NCI-H2107 (cell line): ENCODE measurements around the gene RUNX2.
"Not testable (repeated sequence)": the region's sequence is repeated elsewhere in the genome, so short reads cannot be mapped to it uniquely, and the experiment has no call there.

Experiments
- DNase-seq: peaks from one replicate; lab custom pipeline; 2025; lab: John Stamatoyannopoulos, UW

The RUNX2 gene

GRCh38 chr6:45327956-45328522 is at the start of gene RUNX2:
RUNX2 (plus strand) TSS chr6:45328330; CDS start chr6:45328727, 397 bp downstream.
- no peak for DNase-seq

DNA sequence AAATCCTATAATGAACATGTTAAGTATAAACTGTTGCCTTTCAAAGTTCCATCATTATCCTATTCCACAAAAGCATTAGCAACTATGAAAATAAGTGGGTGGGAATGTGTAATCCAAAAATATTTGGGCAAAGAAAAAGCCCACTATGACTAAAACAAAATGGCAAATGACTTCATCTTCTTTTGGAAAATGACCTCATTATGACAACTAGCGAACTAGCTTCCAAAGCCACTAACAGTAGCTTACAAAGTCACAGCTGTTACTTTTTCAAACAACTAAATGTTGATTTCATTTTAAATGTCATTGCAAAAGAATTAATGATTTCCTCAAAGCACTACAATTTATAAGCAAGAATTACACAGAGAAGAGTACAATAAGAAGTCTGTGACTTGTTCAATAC is 49.8 kb upstream of the RUNX2 start:
- DNase-seq, result no peak

DNA sequence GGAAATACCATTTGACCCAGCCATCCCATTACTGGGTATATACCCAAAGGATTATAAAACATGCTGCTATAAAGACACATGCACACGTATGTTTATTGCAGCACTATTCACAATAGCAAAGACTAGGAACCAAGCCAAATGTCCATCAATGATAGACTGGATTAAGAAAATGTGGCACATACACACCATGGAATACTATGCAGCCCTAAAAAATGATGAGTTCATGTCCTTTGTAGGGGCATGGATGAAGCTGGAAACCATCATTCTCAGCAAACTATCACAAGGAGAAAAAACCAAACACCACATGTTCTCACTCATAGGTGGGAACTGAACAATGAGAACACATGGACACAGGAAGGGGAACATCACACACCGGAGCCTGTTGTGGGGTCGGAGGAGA is 41.4 kb upstream of the RUNX2 start:
- not testable (repeated sequence) for DNase-seq

DNA sequence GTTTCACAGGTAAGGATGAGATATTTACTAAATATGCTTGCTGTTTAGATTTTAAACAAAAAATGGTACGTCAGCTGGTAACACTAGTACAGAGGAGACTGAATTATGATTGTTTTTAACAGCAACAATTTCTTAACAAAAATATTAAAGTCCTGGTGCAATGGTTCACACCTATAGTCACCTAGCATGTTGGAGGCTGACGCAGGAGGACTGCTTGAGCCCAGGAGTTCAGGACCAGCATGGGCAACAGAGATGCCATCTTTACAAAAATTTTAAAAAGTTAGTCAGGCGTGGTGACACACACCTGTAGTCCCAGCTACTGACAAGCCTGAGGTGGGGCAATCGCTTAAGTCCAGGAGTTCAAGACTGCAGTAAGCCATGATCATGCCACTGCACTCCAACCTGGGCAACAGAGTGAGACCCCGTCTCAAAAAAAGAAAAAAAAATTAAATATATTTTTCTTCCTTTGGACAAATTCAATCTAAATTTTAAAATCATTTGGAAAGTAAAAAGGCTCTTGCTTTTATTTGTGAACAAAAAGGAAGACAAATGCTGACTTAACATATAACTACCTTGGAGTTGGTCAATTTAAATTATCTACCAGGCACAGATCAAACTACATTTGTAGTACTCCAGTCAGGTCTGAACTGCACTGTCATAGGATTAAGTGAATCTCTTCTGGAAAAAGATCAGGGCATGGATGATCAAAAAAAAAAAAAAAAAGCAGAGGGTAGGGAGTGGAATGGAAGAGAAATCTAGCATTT is 38.2 kb upstream of the RUNX2 start:
- DNase-seq, result no peak

- no peak for DNase-seq
These were observed 34.8 kb upstream of the RUNX2 start for GRCh38 chr6:45293306-45293705.

DNA sequence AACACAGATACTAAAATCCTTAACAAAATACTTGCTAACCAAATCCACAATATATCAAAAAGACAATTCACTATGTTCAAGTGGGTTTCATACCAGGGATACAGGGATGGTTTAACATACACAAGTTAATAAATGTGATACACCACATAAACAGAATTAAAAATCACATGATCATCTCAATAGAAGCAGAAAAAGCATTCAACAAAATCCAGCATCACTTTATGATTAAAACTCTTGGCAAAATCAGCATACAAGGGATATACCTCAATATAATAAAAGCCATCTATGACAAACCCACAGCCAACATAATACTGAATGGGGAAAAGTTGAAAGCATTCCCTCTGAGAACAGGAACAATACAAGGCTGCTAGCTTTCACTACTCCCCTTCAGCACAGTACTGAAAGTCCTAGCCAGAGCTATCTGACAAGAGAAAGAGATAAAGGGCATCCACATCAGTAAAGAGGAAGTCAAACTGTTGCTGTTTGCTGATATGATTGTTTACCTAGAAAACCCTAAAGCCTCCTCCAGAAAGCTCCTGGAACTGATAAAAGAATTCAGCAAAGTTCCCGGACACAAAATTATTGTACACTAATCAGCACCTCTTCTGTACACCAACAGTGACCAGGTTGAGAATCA is 33.9 kb upstream of the RUNX2 start:
- not testable (repeated sequence) for DNase-seq

- no peak for DNase-seq
These were observed 30.8 kb upstream of the RUNX2 start for GRCh38 chr6:45297320-45297719.

DNA sequence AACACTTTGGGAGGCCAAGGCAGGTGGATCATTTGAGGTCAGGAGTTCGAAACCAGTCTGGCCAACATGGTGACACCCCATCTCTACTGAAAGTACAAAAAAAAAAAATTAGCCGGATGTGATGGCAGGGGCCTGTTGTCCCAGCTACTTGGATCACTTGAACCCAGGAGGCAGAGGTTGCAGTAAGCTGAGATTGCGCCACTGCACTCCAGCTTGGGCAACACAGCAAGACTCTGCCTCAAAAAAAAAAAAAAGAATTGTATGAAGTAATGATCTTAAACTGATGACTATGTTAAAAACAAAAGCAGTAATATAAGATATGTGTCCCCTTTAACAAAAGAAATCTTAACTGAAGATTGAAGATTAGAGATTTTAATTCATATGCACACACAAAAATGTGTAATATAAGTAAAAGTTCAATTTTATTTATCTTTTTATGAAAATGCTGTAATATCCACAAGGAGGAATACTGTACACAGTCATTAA is 29.0 kb upstream of the RUNX2 start:
- DNase-seq, result no peak

DNA sequence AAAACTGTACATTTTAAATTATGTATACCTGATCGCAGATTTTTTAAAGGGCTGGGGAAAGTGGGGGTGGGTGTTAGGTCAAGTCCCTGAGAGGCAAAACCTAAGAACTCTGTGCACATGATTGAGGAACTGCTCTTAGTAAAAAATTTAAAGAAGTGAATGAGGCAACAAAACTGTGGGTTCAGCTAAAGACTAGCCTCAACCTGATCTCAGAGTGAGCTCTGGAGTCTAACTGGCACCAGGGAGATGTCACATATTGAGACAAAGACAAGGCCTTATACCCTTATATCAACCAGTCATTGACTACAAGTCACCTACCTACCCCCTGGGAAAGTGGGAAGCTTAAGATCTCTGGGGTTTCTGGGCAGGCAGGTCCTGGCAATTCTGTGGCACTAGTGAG is 27.4 kb upstream of the RUNX2 start:
- no peak for DNase-seq

DNA sequence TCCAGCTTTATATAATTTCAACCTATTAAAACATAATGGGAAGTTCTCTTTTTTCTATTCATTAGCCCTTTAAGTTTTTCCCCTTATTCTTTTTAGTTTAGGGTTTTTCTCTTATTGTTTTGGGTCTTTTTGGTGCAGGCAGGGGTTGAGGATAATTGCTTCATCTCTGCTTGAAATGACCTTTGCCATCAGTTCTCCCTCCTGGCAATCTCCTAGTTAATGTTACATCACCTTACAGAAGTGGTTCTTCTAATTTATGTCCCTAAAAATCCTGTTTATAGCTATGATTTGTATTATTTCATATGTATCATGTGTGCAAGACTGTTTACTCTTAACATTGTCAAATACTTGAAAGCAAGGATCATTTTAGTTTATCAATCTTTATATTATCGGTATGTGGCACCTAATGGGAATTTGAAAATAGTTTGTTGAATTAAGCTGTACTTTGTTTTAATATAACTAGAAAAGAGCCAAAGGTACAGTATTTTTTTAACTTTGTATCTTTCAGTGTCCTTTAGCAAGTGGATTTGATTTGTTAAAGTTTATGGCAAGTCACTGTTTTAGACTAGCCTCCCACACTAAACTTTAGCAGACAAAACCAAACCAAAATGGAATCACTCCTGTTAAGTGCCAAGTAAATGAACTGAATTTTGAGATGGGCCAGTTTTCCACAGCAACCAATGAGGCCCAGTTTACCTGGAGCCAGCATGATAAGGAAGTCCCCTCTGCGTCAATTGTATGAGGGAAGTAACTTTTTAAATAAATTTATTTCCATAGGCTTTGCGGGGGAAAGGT is 26.6 kb upstream of the RUNX2 start:
- no peak for DNase-seq

DNA sequence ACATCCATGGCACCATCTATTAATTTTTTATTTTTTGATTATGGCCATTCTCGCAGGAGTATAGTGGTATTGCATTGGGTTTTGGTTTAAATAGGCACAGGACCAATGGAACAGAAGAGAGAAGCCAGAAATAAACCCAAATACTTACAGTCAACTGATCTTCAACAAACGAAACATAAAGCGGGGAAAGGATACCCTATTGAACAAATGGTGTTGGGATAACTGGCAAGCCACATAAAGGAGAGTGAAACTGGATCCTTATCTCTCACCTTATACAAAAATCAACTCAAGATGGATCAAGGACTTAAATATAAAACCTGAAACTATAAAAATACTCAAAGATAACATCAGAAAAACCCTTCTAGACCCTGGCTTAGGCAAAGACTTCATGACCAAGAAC is 25.3 kb upstream of the RUNX2 start:
- no peak for DNase-seq

GRCh38 chr6:45305546-45305945 is 22.6 kb upstream of the RUNX2 start:
- DNase-seq, result no peak

DNA sequence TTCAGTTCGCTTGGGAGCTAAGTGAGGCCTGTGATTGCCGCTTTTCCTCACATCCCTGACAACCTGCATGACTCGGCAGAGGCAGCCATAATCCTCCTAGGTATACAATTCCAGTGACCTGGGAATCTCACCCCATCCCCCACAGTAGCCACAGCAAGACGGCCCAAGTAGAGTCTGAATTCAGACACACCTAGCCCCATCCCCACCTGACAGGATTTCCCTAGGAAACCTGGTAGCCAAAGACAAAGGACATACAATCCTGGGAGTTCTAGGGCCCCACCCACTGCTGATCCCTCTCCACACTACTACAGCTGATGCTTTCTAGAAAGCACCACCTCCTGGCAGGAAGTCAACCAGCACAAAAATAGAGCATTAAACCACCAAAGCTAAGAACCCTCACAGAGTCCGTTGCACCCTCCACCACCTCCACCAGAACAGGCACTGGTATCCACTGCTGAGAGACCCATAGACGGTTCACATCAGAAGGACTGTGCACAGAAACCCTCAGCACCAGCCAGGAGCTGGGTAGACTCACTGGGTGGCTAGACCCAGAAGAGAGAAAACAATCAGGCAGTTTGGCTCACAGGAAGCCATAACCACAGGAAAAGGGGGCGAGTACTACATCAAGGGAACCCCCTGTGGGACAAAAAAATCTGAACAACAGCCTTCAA is 17.9 kb upstream of the RUNX2 start:
- DNase-seq, result no peak

GRCh38 chr6:45314146-45314545 is 14.0 kb upstream of the RUNX2 start:
- DNase-seq, result no peak

GRCh38 chr6:45320349-45320748 is 7.8 kb upstream of the RUNX2 start:
- no peak for DNase-seq

- DNase-seq, result no peak
These were observed 4.4 kb upstream of the RUNX2 start for GRCh38 chr6:45323656-45324224.

GRCh38 chr6:45326698-45327417 is 1.3 kb upstream of the RUNX2 start:
- DNase-seq, result no peak

- no peak for DNase-seq
These were observed 393 bp downstream of the RUNX2 start for GRCh38 chr6:45328523-45328922.

DNA sequence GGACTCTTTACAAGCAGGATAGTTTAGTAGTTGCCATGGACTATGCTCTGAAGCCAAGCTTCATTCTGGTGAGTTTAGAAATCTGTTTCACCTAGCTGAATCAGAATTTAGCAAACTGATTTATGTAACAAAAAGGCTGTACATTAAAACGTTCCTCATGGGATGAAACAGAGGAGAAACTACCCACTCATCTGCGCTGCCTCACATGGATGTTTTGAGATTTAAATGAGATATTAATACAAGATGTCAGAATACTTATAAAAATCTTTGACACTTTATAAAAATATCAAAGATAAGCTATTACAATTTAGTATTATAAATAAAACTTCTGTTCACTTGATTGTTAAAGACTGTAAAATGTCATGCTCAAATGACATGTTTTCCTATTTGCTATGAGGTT is 16.8 kb downstream of the RUNX2 start:
- no peak for DNase-seq

DNA sequence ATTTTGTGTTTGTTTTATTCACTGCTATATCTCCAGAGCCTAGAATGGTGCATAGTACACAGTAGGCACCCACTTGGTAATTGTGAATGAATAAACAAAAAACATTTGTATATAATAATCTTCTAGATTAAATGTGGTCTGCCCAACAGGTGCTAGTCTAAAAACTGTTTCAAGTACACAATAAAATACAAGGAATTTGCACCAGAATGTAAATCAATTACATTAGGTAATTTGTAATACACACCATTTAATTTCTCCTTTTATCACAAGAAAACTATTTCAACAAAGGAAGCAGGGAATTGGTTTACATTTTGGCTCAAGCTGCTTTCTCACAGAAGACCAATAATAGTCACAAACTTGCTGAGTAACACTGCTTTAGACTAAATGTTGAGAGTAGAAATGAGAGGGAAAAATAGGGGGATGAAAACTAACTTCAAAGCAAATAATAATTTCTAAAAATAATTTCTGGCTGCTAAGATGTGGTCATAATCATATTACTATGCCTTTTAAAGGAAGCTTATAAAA is 22.1 kb downstream of the RUNX2 start:
- DNase-seq, result no peak

GRCh38 chr6:45351076-45351475 is 22.9 kb downstream of the RUNX2 start:
- no peak for DNase-seq
